ENCODE results near the gene LGALS7. TPM values are rescaled to one million over a fixed set of nuclear protein-coding genes. Genes with fewer than 3 reads are reported as not detected.

Gene LGALS7
- total RNA-seq, 2 experiments from 2014 or later: not detected

GRCh38 chr19:38731654-38732301, 41.5 kb downstream of the LGALS7 start:
- H3K9me2 ChIP-seq (ENCODE audit: insufficient read depth, low read length): no peaks in the 10 kb centered on the region
- no peak overlapping the region for H3K27ac ChIP-seq (ENCODE audit: low read depth, low read length, poor library complexity, severe bottlenecking)

GRCh38 chr19:38730731-38731589, 42.4 kb downstream of the LGALS7 start:
- Histone ChIP-seq H3K4me1 (ENCODE audit: insufficient read depth, low read length, poor library complexity, severe bottlenecking) (peaks cover 20% of the 10 kb centered on the region), H3K79me2 (ENCODE audit: insufficient read depth, low read depth, low read length) (no peaks in the 10 kb centered on the region), H3K27ac (ENCODE audit: low read depth, low read length, poor library complexity, severe bottlenecking) (no peak overlapping the region), H3K4me3 (ENCODE audit: low read depth, low read length, poor library complexity, severe bottlenecking) (no peak overlapping the region), H3K4me2 (ENCODE audit: low read length) (no peak overlapping the region), H3K9me3 (ENCODE audit: low read length) (no peaks in the 10 kb centered on the region), H3K36me3 (ENCODE audit: insufficient read depth, low read length) (peaks cover 15% of the 10 kb centered on the region; the same call in 1 of the 2 replicates), H2AFZ (ENCODE audit: low read length) (no peak overlapping the region), H4K20me1 (ENCODE audit: insufficient read depth, low read length) (no peaks in the 10 kb centered on the region), H3K9me2 (ENCODE audit: insufficient read depth, low read length) (no peaks in the 10 kb centered on the region)
- POLR2A ChIA-PET: no interaction called here
- CTCF ChIA-PET (ENCODE audit: unreplicated experiment): no interaction called here
- no peak for DNase-seq (ENCODE audit: low spot score)
- BruUV-seq (replicated peaks): no TSS peak
- TF ChIP-seq EZH2phosphoT487 (IDR thresholded peaks at IDR 0.05; ENCODE audit: borderline replicate concordance, low read depth, low read length) (no peak), CTCF (conservative IDR thresholded peaks at IDR 0.05; ENCODE audit: low read length) (no peak)
- intact Hi-C loops (cut with micrococcal nuclease; ENCODE audit: unreplicated experiment): no loop called here

More at GRCh38 chr19:38731654-38732301, 41.5 kb downstream of the LGALS7 start:
- Histone ChIP-seq H2AFZ (ENCODE audit: low read length) (no peak overlapping the region), H3K36me3 (ENCODE audit: insufficient read depth, low read length) (peaks cover 15% of the 10 kb centered on the region; the same call in 1 of the 2 replicates), H3K4me1 (ENCODE audit: insufficient read depth, low read length, poor library complexity, severe bottlenecking) (peaks cover 20% of the 10 kb centered on the region), H3K4me2 (ENCODE audit: low read length) (no peak overlapping the region), H4K20me1 (ENCODE audit: insufficient read depth, low read length) (no peaks in the 10 kb centered on the region), H3K9me3 (ENCODE audit: low read length) (no peaks in the 10 kb centered on the region), H3K4me3 (ENCODE audit: low read depth, low read length, poor library complexity, severe bottlenecking) (no peak overlapping the region), H3K79me2 (ENCODE audit: insufficient read depth, low read depth, low read length) (no peaks in the 10 kb centered on the region)
- DNase-seq (ENCODE audit: low spot score): no peak
- intact Hi-C loops (cut with micrococcal nuclease; ENCODE audit: unreplicated experiment): no loop called here
- TF ChIP-seq EZH2phosphoT487 (IDR thresholded peaks at IDR 0.05; ENCODE audit: borderline replicate concordance, low read depth, low read length): no peak
- no peak for TF ChIP-seq CTCF (conservative IDR thresholded peaks at IDR 0.05; ENCODE audit: low read length)
- ChIA-PET POLR2A (no interaction called here), CTCF (ENCODE audit: unreplicated experiment) (no interaction called here)
- no TSS peak for BruUV-seq (replicated peaks)

GRCh38 chr19:38730470-38730730, 42.9 kb downstream of the LGALS7 start:
- TF ChIP-seq CTCF (conservative IDR thresholded peaks at IDR 0.05; ENCODE audit: low read length) (no peak), EZH2phosphoT487 (IDR thresholded peaks at IDR 0.05; ENCODE audit: borderline replicate concordance, low read depth, low read length) (no peak)
- Histone ChIP-seq H3K79me2 (ENCODE audit: insufficient read depth, low read depth, low read length) (no peaks in the 10 kb centered on the region), H2AFZ (ENCODE audit: low read length) (no peak overlapping the region), H4K20me1 (ENCODE audit: insufficient read depth, low read length) (no peaks in the 10 kb centered on the region), H3K9me2 (ENCODE audit: insufficient read depth, low read length) (no peaks in the 10 kb centered on the region), H3K4me3 (ENCODE audit: low read depth, low read length, poor library complexity, severe bottlenecking) (no peak overlapping the region), H3K4me2 (ENCODE audit: low read length) (no peak overlapping the region), H3K36me3 (ENCODE audit: insufficient read depth, low read length) (peaks cover 21% of the 10 kb centered on the region; the same call in 1 of the 2 replicates), H3K4me1 (ENCODE audit: insufficient read depth, low read length, poor library complexity, severe bottlenecking) (peaks cover 19% of the 10 kb centered on the region), H3K9me3 (ENCODE audit: low read length) (no peaks in the 10 kb centered on the region), H3K27ac (ENCODE audit: low read depth, low read length, poor library complexity, severe bottlenecking) (no peak overlapping the region)
- intact Hi-C loops (cut with micrococcal nuclease; ENCODE audit: unreplicated experiment): no loop called here
- BruUV-seq (replicated peaks): no TSS peak
- no peak for DNase-seq (ENCODE audit: low spot score)
- ChIA-PET CTCF (ENCODE audit: unreplicated experiment) (no interaction called here), POLR2A (no interaction called here)
